Epithelial cell of prostate (primary cell): ENCODE data around the gene ATXN7L2.
A peak's percentile ranks its signal among the peaks of the same experiment; 100 is the strongest.
"Not testable (repeated sequence)": the region's sequence is repeated elsewhere in the genome, so short reads cannot be mapped to it uniquely, and the experiment has no call there.

Experiments used
- DNase-seq: peaks from one replicate; pipeline ENCODE4 v3.0.0-alpha.2; 2011; ENCODE audit warnings: low read depth, low spot score
- H3K27ac ChIP-seq: fragments of 450-650 bp; 2 replicates; pipeline ENCODE4 v1.5.1; 2017; ENCODE audit warnings: mild to moderate bottlenecking

The ATXN7L2 gene

DNA sequence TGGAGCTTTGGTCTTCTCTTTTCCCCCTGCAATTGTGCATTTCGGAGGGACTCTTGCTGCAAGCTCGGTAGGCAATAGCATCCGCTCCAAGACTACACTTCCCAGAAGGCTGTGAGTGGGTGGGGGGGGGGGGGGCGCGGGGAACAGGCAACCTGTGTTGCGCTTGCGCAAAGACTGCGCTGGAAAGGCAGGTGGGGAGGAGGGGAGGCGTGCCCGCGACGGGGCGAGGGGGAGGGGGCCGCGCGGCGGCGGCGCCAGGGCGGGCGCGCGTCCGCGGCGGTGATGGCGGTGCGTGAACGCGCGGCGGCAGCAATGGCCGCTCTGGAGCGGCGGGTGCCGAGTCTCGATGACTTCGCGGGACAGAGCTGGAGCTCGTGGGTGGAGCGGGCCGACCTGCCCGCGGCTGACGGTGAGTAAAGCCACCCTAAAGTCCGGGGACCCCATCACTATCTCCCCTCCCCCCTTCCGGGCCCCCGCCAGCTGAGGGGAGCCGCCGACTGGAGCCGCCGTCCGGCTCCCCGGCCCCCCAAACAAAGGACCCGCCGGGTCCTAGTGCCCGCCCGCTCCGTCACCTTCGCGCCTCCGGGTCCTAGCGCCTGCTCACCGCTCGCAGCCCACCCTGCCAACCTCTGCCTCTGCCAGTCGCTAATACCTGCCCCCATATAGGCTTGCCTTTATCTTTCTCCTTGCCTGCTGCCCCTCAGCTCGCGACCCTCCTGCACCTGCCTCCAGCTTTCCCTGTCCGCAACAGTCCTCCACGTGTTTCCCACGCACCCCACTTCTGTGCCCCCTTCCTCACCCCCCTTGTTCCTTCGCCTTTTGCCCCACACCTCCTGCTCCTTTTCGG, at the start of gene ATXN7L2:
Gene ATXN7L2 (plus strand): TSS at position 234 of the 847 bp plus-strand sequence. CDS start 49 bp downstream, at position 283.
- peak; percentile 37 for DNase-seq

GRCh38 chr1:109434484-109434883, 49.2 kb upstream of the ATXN7L2 start:
- DNase-seq, result no peak
- no peak overlapping the region for H3K27ac ChIP-seq

More for the DNA sequence above, at the start of gene ATXN7L2:
- peak within 1 kb of the TSS; percentile 52 for H3K27ac ChIP-seq

DNA sequence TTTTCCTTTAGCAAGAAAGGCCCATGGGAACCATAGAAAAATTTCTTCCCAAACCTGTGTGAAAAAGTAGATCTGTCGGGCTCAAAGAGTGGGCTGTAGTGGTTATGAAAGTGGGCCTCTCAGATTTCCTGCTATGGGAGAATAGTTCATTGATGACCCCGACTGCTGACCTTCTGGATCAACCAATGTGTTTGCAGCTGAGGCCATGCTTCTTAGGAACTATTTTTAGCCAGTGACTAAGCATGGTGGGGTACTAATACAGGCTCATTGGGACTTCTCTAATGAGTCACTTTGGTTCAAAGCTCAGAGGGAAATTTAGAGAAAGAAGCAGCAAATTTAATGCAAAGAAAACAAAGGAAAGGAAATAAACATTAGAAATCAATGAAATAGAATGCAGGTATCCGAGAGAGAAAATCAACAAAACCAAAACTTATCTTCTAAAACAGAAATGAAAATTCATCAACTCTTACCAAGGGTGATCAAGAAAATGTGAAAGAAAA, 44.9 kb upstream of the ATXN7L2 start:
- no peak overlapping the region for H3K27ac ChIP-seq
- no peak for DNase-seq

GRCh38 chr1:109441069-109441468, 42.6 kb upstream of the ATXN7L2 start:
- H3K27ac ChIP-seq, result no peak overlapping the region

GRCh38 chr1:109443476-109443875, 40.2 kb upstream of the ATXN7L2 start:
- no peak overlapping the region for H3K27ac ChIP-seq
- no peak for DNase-seq

More at GRCh38 chr1:109441069-109441468, 42.6 kb upstream of the ATXN7L2 start:
- no peak for DNase-seq

GRCh38 chr1:109444346-109444745, 39.4 kb upstream of the ATXN7L2 start:
- no peak for DNase-seq
- no peak overlapping the region for H3K27ac ChIP-seq

DNA sequence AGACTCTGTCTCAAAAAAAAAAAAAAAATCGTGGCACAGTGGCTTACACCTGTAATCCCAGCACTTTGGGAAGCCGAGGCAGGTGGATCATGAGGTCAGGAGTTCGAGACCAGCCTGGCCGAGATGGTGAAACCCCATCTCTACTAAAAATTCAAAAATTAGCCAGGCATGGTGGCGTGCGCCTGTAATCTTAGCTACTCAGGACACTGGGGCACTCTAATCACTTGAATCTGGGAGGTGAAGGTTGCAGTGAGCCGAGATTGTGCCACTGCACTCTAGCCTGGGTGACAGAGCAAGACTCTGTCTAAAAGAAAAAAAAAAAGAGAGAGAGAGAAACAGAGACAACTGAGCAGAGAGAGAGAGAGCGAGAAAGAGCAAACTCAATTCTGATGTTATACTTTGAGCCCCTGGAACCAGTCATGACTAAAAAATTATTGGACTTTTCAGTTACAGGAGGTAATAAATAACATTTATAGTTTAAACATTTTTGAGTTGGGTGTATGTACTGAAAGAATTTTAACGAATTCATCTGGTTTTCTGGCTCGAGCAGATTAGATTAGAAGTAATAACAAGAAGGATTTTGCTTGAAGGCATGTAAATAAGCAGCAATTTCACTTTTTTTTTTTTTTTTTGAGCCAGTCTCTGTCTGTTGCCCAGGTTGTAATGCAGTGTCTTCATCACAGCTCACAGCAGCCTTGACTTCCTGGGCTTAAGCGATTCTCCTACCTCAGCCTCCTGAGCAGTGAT, 37.6 kb upstream of the ATXN7L2 start:
- H3K27ac ChIP-seq, DNase-seq: not testable (repeated sequence)

DNA sequence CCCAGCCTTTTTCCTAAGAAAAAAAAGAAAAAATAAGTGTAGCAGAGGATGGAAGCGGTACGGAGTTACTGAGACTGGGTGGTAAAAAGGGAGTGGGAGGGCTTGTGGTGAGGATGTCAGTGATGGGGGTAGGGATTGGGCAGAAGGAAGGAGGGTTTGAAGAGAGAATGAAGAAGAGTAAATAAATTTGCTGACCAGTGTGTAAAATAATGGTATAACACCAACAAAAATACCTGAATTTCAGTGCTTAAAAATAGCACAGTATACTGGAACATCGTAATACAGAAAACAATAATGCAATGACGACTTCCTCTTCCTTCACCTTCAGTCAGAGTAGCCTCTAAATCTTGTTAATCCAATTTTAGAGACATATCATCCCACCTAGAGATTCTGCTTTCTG, 36.2 kb upstream of the ATXN7L2 start:
- no peak overlapping the region for H3K27ac ChIP-seq
- DNase-seq, result no peak

DNA sequence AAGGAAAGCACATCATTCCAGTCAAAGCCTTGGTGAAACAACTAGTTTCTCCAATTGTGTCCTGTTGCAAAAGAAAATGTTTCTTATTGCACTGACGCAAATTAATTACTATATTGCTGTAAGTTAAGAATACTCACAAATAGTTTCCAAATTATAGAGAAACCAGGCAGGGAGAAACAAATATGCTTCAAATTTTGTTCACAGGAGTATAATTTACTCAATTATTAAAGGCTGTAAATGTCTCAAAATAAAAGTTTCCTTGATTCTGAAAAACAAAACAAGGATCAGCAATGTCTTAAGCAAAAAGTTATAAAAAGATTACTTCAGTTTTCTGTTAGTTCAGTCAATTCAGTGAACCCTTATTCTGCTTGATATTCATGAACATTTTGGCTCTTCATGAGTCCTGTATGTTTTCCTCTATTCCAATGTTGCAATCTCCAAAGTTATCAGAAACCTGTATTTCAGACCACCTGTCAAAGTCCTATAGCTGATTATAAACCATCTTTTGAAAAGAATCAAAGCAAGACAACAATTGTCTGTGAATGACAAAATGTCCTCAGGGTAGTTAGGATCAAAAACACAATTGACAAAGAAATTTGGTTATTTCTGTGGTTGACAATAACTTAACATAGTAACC, 29.1 kb upstream of the ATXN7L2 start:
- no peak for DNase-seq
- H3K27ac ChIP-seq, result no peak overlapping the region

GRCh38 chr1:109457819-109458218, 25.9 kb upstream of the ATXN7L2 start:
- DNase-seq, result no peak
- H3K27ac ChIP-seq, result no peak overlapping the region

GRCh38 chr1:109466125-109466451, 17.6 kb upstream of the ATXN7L2 start:
- no peak for DNase-seq
- H3K27ac ChIP-seq, result no peak overlapping the region

DNA sequence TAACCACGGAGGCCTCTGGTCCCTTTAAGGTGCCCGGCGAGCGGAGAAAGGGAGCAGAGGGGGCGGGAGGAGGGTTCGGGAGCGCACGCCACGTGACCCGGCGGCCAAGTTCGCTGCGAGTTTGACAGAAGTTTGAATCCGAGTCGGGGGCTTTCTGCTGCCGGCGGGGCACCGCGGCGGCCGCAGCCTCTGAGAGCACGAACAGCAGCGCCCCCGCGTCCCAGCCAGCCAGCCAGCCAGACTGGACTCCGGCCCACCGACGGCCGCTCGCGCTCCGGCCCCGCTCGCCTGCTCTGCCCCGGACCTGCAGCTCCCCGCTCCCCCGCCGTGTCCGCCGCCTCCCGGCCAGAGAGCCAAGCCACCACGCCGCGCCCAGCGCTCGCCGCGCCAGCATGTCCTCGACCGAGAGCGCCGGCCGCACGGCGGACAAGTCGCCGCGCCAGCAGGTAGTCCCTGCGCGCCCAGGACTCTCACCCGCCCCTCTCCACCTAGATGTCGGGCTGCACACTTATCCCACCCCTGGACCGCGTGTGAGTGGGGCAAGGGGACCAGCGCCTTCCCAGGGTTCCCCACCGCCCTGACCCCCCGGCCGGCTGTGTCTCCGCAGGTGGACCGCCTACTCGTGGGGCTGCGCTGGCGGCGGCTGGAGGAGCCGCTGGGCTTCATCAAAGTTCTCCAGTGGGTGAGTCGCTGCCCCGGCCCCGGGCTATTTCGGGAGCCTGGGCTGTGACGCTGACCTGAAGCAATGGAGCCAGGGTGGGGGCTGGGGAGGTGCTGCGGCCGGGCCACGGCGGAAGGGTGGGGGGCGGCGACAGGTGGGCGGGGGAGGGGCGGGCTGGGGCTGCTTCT, 17.0 kb upstream of the ATXN7L2 start, which contains the start of gene SYPL2:
Gene SYPL2 (plus strand): TSS at position 95 of the 849 bp plus-strand sequence. CDS start 298 bp downstream, at position 393.
- no peak within 1 kb of the TSS for H3K27ac ChIP-seq

GRCh38 chr1:109467301-109467777, 16.4 kb upstream of the ATXN7L2 start:
- no peak for DNase-seq
- no peak overlapping the region for H3K27ac ChIP-seq

More for the DNA sequence above, 17.0 kb upstream of the ATXN7L2 start, which contains the start of gene SYPL2:
- DNase-seq, result no peak

- DNase-seq, result no peak
- H3K27ac ChIP-seq, result no peak overlapping the region
Observed at GRCh38 chr1:109468061-109468460, 15.6 kb upstream of the ATXN7L2 start.

DNA sequence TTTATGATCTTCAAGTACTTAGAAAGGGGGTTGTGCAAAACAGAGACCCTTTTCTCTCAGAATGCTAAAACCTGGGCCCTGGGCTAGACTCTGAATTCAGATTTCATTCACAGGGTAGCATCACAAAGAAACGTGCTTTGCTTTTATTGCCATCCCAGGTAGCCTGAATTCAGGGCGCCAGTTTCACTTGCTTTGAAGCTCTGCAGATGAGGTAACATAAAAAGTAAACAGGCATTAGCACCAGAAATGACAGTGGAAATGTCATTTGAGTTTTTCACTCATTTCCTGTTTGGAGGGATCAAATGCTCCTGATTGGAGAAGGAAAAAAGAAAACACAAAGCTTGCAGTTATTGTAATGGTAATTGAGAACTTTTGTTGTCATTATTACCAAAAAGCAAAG, 14.8 kb upstream of the ATXN7L2 start:
- DNase-seq, result no peak
- no peak overlapping the region for H3K27ac ChIP-seq

- DNase-seq, result no peak
- no peak overlapping the region for H3K27ac ChIP-seq
Observed at GRCh38 chr1:109470245-109470644, 13.5 kb upstream of the ATXN7L2 start.

DNA sequence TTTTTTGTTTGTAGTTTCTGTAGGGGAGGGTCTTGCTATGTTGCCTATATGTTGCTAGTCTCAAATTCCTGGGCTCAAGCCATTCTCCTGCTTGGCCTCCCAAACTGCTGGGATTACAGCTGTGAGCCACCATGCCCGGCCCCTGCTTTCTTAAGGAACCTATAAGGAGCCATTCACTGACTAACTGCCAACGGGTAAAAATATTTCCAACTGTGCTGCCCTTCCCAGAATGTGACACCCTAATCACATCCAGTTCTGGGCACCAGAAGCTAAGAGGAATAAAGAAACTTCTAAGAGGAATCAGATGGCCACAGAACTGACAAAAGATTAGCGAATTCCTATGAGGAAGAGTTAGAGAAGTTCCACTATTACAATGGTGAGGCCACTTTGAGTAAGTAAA, 10.9 kb upstream of the ATXN7L2 start:
- no peak for DNase-seq

DNA sequence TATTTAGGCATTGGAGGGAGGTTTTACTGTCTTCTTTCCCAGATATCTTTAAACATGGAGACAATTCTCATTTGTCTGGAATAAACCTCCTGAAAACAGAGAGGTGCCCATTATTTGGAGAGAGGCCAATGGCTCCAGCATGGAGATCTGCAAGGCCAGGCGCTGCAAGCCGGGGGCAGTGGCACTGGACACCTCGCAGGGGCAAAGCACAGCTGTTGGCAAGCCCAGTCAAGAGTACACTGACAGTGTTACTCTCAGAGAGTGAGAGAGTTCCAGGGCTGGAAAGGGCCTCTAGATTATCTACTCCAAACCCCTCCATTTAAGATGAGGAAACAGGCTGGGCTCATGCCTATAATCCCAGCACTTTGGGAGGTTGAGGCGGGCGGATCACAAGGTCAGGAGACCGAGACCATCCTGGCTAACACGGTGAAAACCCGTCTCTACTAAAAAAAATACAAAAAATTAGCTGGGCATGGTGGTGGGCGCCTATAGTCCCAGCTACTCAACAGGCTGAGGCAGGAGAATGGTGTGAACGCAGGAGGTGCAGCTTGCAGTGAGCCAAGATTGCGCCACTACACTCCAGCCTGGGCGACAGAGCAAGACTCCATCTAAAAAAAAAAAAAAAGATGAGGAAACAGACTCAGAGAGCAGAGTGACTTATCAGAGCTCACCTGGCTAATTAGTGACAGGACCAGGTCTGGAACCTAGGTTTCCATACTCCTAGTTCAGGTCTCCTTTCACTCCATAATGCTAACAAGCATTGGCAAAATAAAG, 10.2 kb upstream of the ATXN7L2 start:
- not testable (repeated sequence) for DNase-seq, H3K27ac ChIP-seq

More for the DNA sequence above, 10.9 kb upstream of the ATXN7L2 start:
- H3K27ac ChIP-seq, result no peak overlapping the region

DNA sequence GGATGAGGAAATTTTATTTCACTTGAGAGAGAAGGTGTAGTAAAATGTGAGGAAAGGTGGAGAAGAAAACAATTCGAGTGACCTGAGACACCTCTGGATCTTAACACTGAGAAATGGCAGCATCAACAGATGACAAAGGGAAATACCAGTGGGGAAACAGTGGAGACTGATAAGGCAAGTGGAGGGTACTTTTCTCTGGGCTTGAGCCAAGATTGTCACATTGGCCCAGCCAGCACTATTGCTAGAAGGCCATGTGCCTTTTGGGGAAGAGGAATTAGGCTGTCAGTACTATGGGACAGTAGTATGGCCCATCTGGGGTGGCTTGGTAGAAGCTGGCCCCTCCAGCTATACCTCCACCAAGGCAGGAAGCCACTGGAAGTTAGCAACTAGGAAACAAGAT, 9.0 kb upstream of the ATXN7L2 start:
- DNase-seq, result no peak
- no peak overlapping the region for H3K27ac ChIP-seq
